Spleen (tissue), 7 donors: ENCODE data around the gene CLK1.

Experiments
- CTCF ChIP-seq, 11 experiments: fragments of 200-600 bp in 7 of 11; fragments of 450-650 bp in 4 of 11; sonication (generic) in 4 of 11; IDR thresholded peaks in 8 of 11; conservative IDR thresholded peaks in 3 of 11; 1 replicate in 7 of 11; 2 replicates in 4 of 11; pipeline versions ENCODE4 v1.4.0 to v1.8.0; 2016 to 2021; ENCODE audit warnings: antibody characterized with exemption in 11 of 11, inconsistent platforms in 4 of 11, mild to moderate bottlenecking in 1 of 11
- POLR2A ChIP-seq, 3 donors: fragments of 450-650 bp; IDR thresholded peaks; one replicate each; pipeline ENCODE4 v1.5.1; 2017; ENCODE audit warnings: antibody characterized with exemption in 3 of 3, mild to moderate bottlenecking in 1 of 3
- POLR2AphosphoS5 ChIP-seq, 3 donors: sonication (generic); formaldehyde crosslinking; IDR thresholded peaks; one replicate each; pipeline ENCODE4 v1.5.1; 2017; ENCODE audit warnings: antibody characterized with exemption in 3 of 3
- donor health status: DM: no; HTN: no; CAD: no; lungs with moderate emphysema.
- donor health status: DM: no; HTN: no; CAD: no.
- donor health status: DM: no; HTN: no; CAD: no.

- TF ChIP-seq CTCF (IDR thresholded peaks at IDR 0.05 in 8 of 11, conservative IDR thresholded peaks at IDR 0.05 in 3 of 11) (no peak), POLR2AphosphoS5 (IDR thresholded peaks at IDR 0.05) (no peak), POLR2A (IDR thresholded peaks at IDR 0.05) (no peak)
These were observed 20.2 kb downstream of the CLK1 start for GRCh38 chr2:200843993-200844948.
